ENCODE data around the gene SAMM50.

The SAMM50 gene

DNA sequence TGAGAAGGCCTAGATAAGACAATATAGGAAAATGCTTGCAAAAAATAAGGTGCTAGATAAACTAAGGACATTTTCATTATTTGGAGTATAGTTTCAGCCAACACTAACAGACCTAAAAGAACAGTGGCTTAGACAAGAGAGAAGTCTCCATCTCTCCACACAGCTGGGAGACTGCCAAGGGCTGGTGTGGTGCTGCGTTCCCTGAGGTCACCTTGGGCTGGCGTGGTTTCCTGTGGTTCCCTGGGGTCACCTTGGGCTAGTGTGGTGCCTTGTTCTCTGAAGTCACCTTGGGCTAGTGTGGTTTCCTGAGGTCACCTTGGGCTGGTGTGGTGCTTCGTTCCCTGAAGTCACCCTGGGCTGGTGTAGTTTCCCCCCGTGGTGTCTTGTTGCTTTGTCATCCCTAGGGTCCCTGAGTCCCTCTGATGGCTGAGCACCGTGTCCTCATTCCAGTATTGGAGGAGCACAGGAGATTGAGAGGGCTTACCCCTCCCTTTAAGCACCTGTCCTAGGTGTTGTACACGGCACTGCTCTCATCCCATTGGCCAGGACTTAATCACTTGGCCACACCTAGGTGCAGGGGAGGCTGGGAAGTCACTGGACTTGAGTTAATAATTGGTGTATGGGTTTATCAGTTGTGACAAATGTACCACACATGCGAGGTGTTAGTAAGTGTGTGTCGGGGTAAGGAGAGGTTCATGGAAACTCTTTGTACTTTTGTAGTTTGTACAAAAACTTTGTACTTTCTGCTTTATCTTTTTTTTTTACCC is 14.9 kb downstream of the SAMM50 start:
- H3K36me3 ChIP-seq (replicated peaks; ENCODE audit: insufficient read depth, low read length) = no peaks in the 10 kb centered on the region; the same call in 1 of the 2 replicates

DNA sequence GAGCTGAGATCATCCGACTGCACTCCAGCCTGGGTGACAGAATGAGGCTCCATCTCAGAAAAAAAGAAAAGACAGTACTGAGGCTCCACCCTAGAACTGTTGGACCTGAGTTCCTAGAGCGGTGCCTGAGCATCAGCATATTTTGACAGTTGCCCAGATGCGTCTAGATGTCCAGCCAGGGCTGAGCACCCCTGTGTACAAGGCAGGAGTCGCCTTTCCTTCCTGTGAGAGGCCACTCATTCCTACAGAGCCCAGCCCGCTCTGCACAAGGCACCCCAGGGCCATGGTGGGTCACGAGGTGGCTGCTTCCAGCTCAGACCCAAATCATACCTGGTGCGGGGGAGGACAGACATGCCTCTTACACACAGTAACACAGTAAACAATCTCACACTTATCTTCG is 15.9 kb downstream of the SAMM50 start:
- H3F3A ChIP-seq (ENCODE audit: insufficient read depth, low read length) = no peaks in the 10 kb centered on the region
- no peak for DNase-seq
- H3K9me3 ChIP-seq (replicated peaks; ENCODE audit: insufficient read depth, low read length) = no peaks in the 10 kb centered on the region
- H3K36me3 ChIP-seq (replicated peaks; ENCODE audit: insufficient read depth, low read length) = peaks cover 3% of the 10 kb centered on the region; the same call in 1 of the 2 replicates
- no peaks in the 10 kb centered on the region for H3K9me2 ChIP-seq (replicated peaks; ENCODE audit: insufficient read depth, low read length)
- no peaks in the 10 kb centered on the region for H4K20me1 ChIP-seq (ENCODE audit: insufficient read depth, low read length)
- H3K9ac ChIP-seq (ENCODE audit: low read length) = no peak overlapping the region
- no peak overlapping the region for H3K4me2 ChIP-seq (ENCODE audit: low read depth, low read length)
- TF ChIP-seq, protein P1, sequence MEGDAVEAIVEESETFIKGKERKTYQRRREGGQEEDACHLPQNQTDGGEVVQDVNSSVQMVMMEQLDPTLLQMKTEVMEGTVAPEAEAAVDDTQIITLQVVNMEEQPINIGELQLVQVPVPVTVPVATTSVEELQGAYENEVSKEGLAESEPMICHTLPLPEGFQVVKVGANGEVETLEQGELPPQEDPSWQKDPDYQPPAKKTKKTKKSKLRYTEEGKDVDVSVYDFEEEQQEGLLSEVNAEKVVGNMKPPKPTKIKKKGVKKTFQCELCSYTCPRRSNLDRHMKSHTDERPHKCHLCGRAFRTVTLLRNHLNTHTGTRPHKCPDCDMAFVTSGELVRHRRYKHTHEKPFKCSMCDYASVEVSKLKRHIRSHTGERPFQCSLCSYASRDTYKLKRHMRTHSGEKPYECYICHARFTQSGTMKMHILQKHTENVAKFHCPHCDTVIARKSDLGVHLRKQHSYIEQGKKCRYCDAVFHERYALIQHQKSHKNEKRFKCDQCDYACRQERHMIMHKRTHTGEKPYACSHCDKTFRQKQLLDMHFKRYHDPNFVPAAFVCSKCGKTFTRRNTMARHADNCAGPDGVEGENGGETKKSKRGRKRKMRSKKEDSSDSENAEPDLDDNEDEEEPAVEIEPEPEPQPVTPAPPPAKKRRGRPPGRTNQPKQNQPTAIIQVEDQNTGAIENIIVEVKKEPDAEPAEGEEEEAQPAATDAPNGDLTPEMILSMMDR (IDR thresholded peaks at IDR 0.05; ENCODE audit: low read length) = no peak
- no peak for TF ChIP-seq EZH2phosphoT487 (IDR thresholded peaks at IDR 0.05; ENCODE audit: low read length)
- TF ChIP-seq EZH2 (optimal IDR thresholded peaks at IDR 0.05; ENCODE audit: low read depth, low read length) = no peak
- H3K79me2 ChIP-seq (ENCODE audit: low read length) = no peaks in the 10 kb centered on the region
- H3K4me3 ChIP-seq (ENCODE audit: low read length) = no peak overlapping the region
- H3K4me1 ChIP-seq (ENCODE audit: low read length) = no peaks in the 10 kb centered on the region
- no peaks in the 10 kb centered on the region for H3K27me3 ChIP-seq (replicated peaks; ENCODE audit: insufficient read depth, low read length)
- no peak overlapping the region for H3K27ac ChIP-seq (ENCODE audit: low read length)
- H2AFZ ChIP-seq (ENCODE audit: low read length) = no peak overlapping the region

More for the DNA sequence above, 14.9 kb downstream of the SAMM50 start:
- Histone ChIP-seq H4K20me1 (ENCODE audit: insufficient read depth, low read length) (no peaks in the 10 kb centered on the region), H3K9me3 (replicated peaks; ENCODE audit: insufficient read depth, low read length) (no peaks in the 10 kb centered on the region), H3F3A (ENCODE audit: insufficient read depth, low read length) (no peaks in the 10 kb centered on the region), H3K9me2 (replicated peaks; ENCODE audit: insufficient read depth, low read length) (no peaks in the 10 kb centered on the region), H3K27ac (ENCODE audit: low read length) (no peak overlapping the region), H3K4me2 (ENCODE audit: low read depth, low read length) (no peak overlapping the region), H3K4me1 (ENCODE audit: low read length) (no peaks in the 10 kb centered on the region), H3K4me3 (ENCODE audit: low read length) (no peak overlapping the region), H3K27me3 (replicated peaks; ENCODE audit: insufficient read depth, low read length) (no peaks in the 10 kb centered on the region), H2AFZ (ENCODE audit: low read length) (no peak overlapping the region), H3K79me2 (ENCODE audit: low read length) (no peaks in the 10 kb centered on the region), H3K9ac (ENCODE audit: low read length) (no peak overlapping the region)
- no peak for TF ChIP-seq EZH2 (optimal IDR thresholded peaks at IDR 0.05; ENCODE audit: low read depth, low read length)
- TF ChIP-seq, protein P1 (IDR thresholded peaks at IDR 0.05; ENCODE audit: low read length) = no peak
- no peak for TF ChIP-seq EZH2phosphoT487 (IDR thresholded peaks at IDR 0.05; ENCODE audit: low read length)
- DNase-seq = no peak

DNA sequence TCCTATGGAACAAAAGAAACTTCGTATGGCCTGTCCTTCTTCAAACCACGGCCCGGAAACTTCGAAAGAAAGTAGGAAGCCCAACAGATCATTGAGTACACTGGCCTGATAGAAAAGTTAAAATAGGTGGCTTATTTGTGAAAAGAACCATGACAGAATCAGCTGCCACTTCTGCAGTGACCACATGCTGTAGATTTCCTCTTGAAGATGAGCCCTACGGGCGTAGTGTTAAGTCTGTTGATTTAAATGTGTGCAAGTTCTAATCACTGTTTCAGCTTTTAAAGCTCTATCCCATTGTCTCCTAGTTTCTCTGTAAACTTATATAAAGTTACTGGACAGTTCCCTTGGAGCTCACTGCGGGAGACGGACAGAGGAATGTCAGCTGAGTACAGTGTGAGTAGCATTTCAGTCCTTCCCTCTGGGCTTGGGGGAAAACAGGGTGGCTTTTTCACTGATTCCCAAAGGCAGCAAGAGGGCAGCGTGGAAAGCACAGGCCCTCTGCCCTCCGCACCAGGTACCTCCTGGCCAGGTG is 17.8 kb downstream of the SAMM50 start:
- no peak overlapping the region for H2AFZ ChIP-seq (ENCODE audit: low read length)
- H3K27ac ChIP-seq (ENCODE audit: low read length) = no peak overlapping the region
- no peaks in the 10 kb centered on the region for H3K79me2 ChIP-seq (ENCODE audit: low read length)
- H3K9ac ChIP-seq (ENCODE audit: low read length) = no peak overlapping the region
- no peaks in the 10 kb centered on the region for H4K20me1 ChIP-seq (ENCODE audit: insufficient read depth, low read length)
- H3F3A ChIP-seq (ENCODE audit: insufficient read depth, low read length) = no peaks in the 10 kb centered on the region
- no peak overlapping the region for H3K4me3 ChIP-seq (ENCODE audit: low read length)
- no peaks in the 10 kb centered on the region for H3K4me1 ChIP-seq (ENCODE audit: low read length)
- no peaks in the 10 kb centered on the region for H3K27me3 ChIP-seq (replicated peaks; ENCODE audit: insufficient read depth, low read length)
- no peak for DNase-seq
- no peaks in the 10 kb centered on the region for H3K9me3 ChIP-seq (replicated peaks; ENCODE audit: insufficient read depth, low read length)
- H3K4me2 ChIP-seq (ENCODE audit: low read depth, low read length) = no peak overlapping the region
- no peaks in the 10 kb centered on the region for H3K9me2 ChIP-seq (replicated peaks; ENCODE audit: insufficient read depth, low read length)
- peaks cover 4% of the 10 kb centered on the region; the same call in 1 of the 2 replicates for H3K36me3 ChIP-seq (replicated peaks; ENCODE audit: insufficient read depth, low read length)
- TF ChIP-seq EZH2phosphoT487 (IDR thresholded peaks at IDR 0.05; ENCODE audit: low read length) (no peak), EZH2 (optimal IDR thresholded peaks at IDR 0.05; ENCODE audit: low read depth, low read length) (no peak)
- TF ChIP-seq, protein P1 (IDR thresholded peaks at IDR 0.05; ENCODE audit: low read length) = no peak
